ENCODE results near the gene ATP10B. TPM values are rescaled to one million over a fixed set of nuclear protein-coding genes. Genes with fewer than 3 reads are reported as not detected.

ATP10B gene
- polyA plus RNA-seq, 1 donor from 2014 or later = 1.9 TPM

GRCh38 chr5:160521392-160521663, 330.7 kb downstream of the ATP10B start:
- H3K4me3 ChIP-seq (ENCODE audit: low read length) = no peak overlapping the region
- no peaks in the 10 kb centered on the region for H3K27me3 ChIP-seq (ENCODE audit: insufficient read depth, low read depth, low read length)
- no peaks in the 10 kb centered on the region for H3K79me2 ChIP-seq (replicated peaks; ENCODE audit: insufficient read depth, low read length)
- H2AFZ ChIP-seq (ENCODE audit: low read depth, low read length) = no peak overlapping the region
- H3K36me3 ChIP-seq (ENCODE audit: insufficient read depth, low read length) = no peaks in the 10 kb centered on the region
- no peaks in the 10 kb centered on the region for H3K9me2 ChIP-seq (ENCODE audit: insufficient read depth, low read length)
- no peak overlapping the region for H3K9ac ChIP-seq (ENCODE audit: low read length)
- no peaks in the 10 kb centered on the region for H4K20me1 ChIP-seq (ENCODE audit: insufficient read depth)
- no peak overlapping the region for H3K27ac ChIP-seq (ENCODE audit: low read length)
- H3K9me3 ChIP-seq (ENCODE audit: low read length) = no peaks in the 10 kb centered on the region
- H3F3A ChIP-seq (ENCODE audit: insufficient read depth, low read length, poor library complexity, severe bottlenecking) = no peaks in the 10 kb centered on the region
- no peak for TF ChIP-seq RAD21 (conservative IDR thresholded peaks at IDR 0.05)
- TF ChIP-seq SMC3 (conservative IDR thresholded peaks at IDR 0.05; ENCODE audit: poor library complexity) = no peak
- TF ChIP-seq TAF1 (IDR thresholded peaks at IDR 0.05; ENCODE audit: low read depth) = no peak
- TF ChIP-seq POLR2AphosphoS5 (IDR thresholded peaks at IDR 0.05) = no peak
- TF ChIP-seq MXI1 (conservative IDR thresholded peaks at IDR 0.05; ENCODE audit: poor library complexity, severe bottlenecking) = no peak
- no peak for TF ChIP-seq EP300 (conservative IDR thresholded peaks at IDR 0.05; ENCODE audit: poor library complexity, severe bottlenecking)
- no peak for TF ChIP-seq EZH2 (IDR thresholded peaks at IDR 0.05; ENCODE audit: borderline replicate concordance, insufficient read depth, low read length, poor library complexity, severe bottlenecking)
- TF ChIP-seq REST (IDR thresholded peaks at IDR 0.05; ENCODE audit: borderline replicate concordance) = no peak
- TF ChIP-seq, protein P1, sequence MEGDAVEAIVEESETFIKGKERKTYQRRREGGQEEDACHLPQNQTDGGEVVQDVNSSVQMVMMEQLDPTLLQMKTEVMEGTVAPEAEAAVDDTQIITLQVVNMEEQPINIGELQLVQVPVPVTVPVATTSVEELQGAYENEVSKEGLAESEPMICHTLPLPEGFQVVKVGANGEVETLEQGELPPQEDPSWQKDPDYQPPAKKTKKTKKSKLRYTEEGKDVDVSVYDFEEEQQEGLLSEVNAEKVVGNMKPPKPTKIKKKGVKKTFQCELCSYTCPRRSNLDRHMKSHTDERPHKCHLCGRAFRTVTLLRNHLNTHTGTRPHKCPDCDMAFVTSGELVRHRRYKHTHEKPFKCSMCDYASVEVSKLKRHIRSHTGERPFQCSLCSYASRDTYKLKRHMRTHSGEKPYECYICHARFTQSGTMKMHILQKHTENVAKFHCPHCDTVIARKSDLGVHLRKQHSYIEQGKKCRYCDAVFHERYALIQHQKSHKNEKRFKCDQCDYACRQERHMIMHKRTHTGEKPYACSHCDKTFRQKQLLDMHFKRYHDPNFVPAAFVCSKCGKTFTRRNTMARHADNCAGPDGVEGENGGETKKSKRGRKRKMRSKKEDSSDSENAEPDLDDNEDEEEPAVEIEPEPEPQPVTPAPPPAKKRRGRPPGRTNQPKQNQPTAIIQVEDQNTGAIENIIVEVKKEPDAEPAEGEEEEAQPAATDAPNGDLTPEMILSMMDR (IDR thresholded peaks at IDR 0.05; ENCODE audit: poor library complexity, severe bottlenecking) = no peak
- no peak overlapping the region for H3K4me2 ChIP-seq (ENCODE audit: low read length)

GRCh38 chr5:160520609-160521391, 331.2 kb downstream of the ATP10B start:
- Histone ChIP-seq H3K4me3 (ENCODE audit: low read length) (no peak overlapping the region), H4K20me1 (ENCODE audit: insufficient read depth) (no peaks in the 10 kb centered on the region), H3K9ac (ENCODE audit: low read length) (no peak overlapping the region), H3F3A (ENCODE audit: insufficient read depth, low read length, poor library complexity, severe bottlenecking) (no peaks in the 10 kb centered on the region), H3K4me2 (ENCODE audit: low read length) (no peak overlapping the region), H2AFZ (ENCODE audit: low read depth, low read length) (no peak overlapping the region), H3K27ac (ENCODE audit: low read length) (no peak overlapping the region), H3K9me3 (ENCODE audit: low read length) (no peaks in the 10 kb centered on the region), H3K79me2 (replicated peaks; ENCODE audit: insufficient read depth, low read length) (no peaks in the 10 kb centered on the region), H3K27me3 (ENCODE audit: insufficient read depth, low read depth, low read length) (no peaks in the 10 kb centered on the region), H3K9me2 (ENCODE audit: insufficient read depth, low read length) (no peaks in the 10 kb centered on the region), H3K36me3 (ENCODE audit: insufficient read depth, low read length) (no peaks in the 10 kb centered on the region)
- no peak for TF ChIP-seq SMC3 (conservative IDR thresholded peaks at IDR 0.05; ENCODE audit: poor library complexity)
- no peak for TF ChIP-seq RAD21 (conservative IDR thresholded peaks at IDR 0.05)
- TF ChIP-seq, protein P1 (IDR thresholded peaks at IDR 0.05; ENCODE audit: poor library complexity, severe bottlenecking) = no peak
- no peak for TF ChIP-seq POLR2AphosphoS5 (IDR thresholded peaks at IDR 0.05)
- no peak for TF ChIP-seq REST (IDR thresholded peaks at IDR 0.05; ENCODE audit: borderline replicate concordance)
- no peak for TF ChIP-seq EZH2 (IDR thresholded peaks at IDR 0.05; ENCODE audit: borderline replicate concordance, insufficient read depth, low read length, poor library complexity, severe bottlenecking)
- no peak for TF ChIP-seq TAF1 (IDR thresholded peaks at IDR 0.05; ENCODE audit: low read depth)
- TF ChIP-seq MXI1 (conservative IDR thresholded peaks at IDR 0.05; ENCODE audit: poor library complexity, severe bottlenecking) = no peak
- TF ChIP-seq EP300 (conservative IDR thresholded peaks at IDR 0.05; ENCODE audit: poor library complexity, severe bottlenecking) = no peak

Measured in neural cell (in vitro differentiated cells).